Measurements from ENCODE around the gene ASTN1. TPM values are rescaled to one million over a fixed set of nuclear protein-coding genes. Genes with fewer than 3 reads are reported as not detected.

The ASTN1 gene
- total RNA-seq, 1 donor from 2014 or later: not detected

DNA sequence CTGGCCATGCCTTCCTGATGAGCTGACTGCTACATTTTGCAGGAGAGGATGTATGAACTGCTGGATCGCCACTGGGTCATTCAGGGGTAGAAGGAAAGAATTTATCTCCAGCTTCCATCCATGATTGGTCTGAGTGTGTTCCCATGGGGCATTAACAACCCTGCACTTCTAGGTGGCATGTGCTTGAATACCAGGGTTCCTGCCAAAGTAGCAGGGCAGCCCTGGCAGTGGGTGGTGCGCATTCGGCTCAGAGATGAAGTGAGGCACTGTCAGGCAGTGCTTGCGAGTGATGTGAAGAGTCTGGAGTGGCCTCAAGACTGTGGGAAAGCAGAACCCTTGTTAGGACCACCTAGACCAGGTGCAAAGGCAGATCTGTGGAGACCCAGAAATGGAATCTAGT lies 294.9 kb downstream of the ASTN1 start:
- no peak for ATAC-seq

- no peak for ATAC-seq
Measured at GRCh38 chr1:176866011-176866714, 298.3 kb downstream of the ASTN1 start.

DNA sequence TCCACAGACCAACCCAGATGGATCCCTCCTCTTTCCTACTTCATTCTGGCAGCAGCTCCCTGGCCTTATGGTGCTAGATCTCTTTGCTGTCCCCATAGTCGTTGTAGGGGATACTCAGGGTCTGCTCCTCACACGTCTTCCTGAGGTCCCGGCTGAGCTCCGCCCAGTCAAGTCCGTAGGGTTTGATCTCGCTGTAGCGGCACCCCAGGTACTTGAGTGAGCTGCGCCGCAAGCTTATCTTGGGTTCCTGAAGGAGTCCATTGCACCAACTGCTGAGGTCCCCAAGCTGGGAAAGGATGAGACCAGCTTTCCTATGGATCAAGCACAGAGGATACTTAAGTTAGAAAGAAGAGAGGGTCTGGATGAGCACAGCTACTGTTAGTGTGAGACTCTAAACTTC lies 300.3 kb downstream of the ASTN1 start:
- no peak for ATAC-seq

DNA sequence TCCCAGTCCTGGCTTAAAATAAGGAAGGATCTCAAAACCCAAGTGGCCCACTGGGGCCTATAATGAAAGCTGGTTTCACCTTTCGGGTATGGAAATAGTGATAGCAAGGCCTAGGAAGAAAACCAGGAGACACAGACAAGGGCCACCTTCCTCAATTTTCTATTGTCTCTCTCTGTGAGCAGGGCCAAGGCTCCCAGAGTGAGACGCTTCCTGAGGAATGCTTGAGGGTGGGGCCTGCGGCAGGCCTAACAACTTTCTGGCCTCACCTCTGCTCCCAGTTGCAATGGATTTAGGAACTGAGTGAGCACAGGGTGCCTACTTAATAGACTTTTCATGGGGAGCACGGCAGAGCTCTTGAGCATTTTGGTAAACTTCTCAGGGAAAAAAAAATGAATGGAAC lies 300.9 kb downstream of the ASTN1 start:
- ATAC-seq: no peak

- no peak for ATAC-seq
Measured at GRCh38 chr1:176858433-176858916, 306.0 kb downstream of the ASTN1 start.

- ATAC-seq: no peak
Measured at GRCh38 chr1:176857632-176858031, 306.9 kb downstream of the ASTN1 start.

DNA sequence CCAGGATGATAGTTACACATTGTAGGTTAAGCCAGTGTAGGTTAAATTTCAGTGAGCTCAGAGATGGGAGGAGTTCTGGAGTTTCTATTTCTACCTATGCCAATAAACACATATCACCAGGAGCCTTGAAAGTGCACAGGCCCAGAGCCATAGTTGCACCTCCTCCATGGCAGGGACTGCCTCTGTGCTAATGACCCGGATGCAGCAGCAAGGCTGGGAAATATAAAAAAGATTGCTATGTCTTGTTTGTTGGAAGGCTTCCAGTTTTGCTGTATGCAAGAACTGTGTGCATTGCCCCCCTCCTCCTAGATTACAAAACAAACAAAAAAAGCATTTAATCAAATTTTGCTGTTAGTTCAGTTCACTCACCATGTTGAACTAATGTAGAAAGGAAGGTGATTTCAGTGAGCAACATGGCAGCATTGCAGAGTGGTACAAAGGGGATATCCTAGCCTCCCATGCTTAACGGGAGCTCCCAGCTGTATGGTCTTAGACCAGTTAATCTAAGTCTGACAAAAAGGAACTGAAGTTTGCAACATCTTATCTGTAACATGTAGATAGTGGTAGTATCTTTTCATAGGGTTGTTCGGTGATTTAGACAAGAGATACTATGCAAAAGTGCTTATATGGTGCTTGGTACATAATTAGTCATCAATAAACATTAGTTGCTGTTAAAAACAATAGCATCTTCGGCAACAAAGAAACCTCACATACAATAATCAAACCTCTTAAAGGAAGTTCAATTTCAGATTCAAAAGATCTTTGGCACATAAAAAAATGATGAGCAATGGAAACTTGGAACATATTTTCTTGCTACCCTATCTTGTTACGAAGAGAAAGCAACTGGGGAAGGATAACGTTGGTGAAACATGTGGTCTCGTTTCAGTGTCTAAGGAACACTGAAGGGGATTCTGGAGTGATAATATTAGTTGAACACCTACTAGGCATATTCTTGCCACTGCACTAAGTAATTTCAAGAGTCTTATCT lies 309.5 kb downstream of the ASTN1 start:
- no peak for ATAC-seq

GRCh38 chr1:176854121-176854520 lies 310.4 kb downstream of the ASTN1 start:
- no peak for ATAC-seq

GRCh38 chr1:176853503-176853902 lies 311.0 kb downstream of the ASTN1 start:
- ATAC-seq: no peak

- ATAC-seq: no peak
Measured at GRCh38 chr1:176852124-176852523, 312.4 kb downstream of the ASTN1 start.

DNA sequence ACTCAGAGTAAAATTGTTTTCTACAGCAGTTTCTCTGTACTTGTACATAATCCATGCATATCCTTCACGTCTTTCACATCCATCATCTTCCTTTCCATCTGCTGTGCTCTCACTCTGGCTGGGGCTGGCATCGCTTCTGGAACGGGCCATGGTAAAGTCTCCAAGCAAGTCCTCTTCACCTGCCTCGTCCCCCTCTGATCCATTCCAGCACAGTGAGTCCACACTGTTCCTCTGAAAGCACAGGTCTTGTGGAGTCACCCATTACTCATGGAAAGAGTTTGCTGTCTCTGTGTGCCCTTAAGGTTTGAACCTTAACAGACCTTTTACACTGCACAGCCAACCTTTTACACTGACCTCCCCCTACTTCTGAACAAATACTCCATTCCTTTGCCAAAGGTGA lies 313.6 kb downstream of the ASTN1 start:
- ATAC-seq: no peak

DNA sequence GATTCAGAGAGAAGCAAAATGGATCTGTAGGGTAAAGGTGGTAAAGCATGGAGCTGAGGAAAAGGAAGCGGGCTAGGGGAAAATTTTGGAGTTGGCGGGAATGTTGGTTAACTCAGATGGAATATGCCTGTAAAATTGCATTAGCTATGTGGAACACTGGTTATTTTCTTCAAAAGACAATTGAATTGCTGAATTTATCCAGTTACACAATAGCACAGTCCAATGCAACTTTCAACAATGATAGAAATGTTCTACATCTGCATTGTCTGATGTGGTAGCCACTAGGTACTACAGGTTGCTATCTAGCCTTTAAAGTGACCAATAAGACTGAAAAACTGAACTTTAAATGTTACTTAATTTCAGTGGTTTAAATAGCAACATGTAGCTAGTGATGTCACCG lies 315.2 kb downstream of the ASTN1 start:
- no peak for ATAC-seq

DNA sequence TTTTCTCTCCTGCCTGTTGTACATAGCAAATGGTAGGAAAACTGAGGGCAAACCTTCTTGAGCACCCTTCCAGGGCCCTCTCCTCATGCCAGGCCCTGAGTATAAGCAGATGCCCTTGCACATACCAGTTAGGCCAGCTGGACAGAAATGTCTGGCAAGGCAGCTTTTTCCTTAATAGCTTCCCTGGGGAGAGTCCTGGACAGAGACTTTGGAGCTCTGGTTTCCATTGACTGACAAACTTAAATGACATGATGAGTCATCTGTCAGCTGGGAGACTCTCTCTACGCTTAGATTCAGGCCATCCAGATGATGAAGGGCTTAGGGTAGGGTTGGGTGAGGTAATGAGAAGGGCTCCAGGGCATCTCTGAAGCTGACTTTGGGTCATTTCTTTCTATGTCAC lies 317.5 kb downstream of the ASTN1 start:
- ATAC-seq: no peak

DNA sequence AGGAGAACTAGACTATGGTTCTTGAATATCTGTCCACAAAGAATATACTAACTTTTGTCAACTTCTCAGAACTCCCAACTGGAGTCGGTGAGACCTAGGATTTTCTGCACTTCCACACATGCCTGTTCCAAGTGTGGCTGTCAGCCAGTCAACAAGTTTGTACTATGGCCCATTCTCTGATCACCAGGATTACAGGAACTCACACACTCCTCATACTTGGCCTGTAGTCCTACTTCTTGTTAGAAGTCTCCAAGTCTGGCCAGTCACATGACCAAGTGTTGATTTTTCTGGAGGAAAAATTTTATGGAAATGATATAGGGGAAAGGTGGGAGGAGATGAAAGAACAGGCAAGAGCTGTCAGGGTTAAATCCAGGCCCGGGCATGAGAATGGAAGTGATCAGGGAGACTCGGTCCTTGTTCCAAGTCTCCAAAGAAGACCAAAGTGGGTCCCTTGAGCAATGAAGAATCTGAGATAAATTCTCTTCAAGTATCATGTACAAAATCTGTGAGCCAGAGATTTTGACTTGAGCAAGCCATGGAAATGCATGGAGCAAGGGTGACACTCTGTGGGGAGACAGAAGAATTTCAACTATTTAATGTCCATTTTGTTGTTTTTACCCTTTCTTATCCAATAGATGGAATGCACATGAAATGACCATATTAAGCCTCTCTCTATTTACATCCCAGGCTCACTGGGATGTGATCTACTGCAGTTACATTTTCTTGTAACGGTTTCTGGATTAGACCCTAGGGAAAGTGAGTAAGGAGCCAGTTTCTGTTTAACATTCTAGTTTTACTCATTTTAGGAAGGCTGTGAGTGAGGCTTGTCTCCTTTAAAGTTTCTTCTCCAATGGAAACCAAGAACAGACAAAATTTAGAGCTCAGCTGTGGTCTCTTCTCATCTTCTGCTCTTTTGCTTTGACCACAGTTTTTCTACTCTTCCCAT lies 320.9 kb downstream of the ASTN1 start:
- no peak for ATAC-seq

- no peak for ATAC-seq
Measured at GRCh38 chr1:176841238-176841637, 323.3 kb downstream of the ASTN1 start.

DNA sequence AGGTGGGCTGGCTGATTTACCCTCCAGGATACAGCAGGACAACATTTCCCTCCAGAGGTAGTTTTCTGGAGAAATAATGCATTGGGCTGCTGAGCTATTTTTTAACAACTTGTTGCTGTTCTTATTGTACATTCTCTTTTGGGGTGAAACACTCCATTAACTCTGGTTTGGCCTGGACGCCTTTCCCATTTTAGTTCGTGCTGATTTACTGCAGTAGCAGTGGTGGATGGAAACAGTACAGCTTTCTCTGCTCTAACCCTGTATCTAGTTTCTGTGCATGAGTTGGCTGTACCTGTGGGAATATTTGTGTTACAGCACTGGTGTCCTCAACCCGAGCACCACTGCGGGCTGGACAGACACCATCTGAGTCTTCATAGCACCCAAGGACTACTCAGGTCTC lies 325.3 kb downstream of the ASTN1 start:
- no peak for ATAC-seq

DNA sequence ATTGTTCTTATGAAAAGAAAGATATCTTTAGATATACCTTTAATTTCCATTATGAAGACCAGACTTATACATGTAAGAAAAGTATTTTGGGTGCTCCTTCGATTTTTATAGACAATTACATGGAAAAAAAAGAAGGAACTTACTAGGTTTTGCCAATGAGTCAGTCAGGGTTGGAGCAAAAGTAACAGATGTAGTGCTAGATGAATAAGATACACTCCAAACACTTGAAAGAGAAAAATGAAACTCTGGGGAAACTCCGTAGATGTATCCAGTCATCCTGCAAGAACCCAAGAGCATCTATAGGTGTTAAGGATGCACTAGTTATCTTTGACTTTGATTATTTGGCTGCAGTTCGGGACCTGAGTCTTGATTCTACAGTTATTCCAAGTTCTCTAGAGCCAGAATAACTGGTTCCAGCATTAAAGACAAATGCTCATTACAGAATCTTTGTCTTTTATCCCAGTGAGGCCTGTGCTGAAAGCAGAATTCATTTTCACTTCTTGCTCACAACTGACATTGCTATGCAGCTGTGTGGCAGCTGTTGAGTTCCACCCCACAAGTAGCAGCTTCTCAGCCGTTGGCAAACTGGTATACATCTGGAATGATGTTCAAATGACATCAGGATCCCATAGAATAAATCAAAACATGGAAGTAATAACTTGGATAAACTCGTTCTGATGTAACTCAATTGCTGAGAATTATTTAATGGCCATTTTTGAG lies 326.1 kb downstream of the ASTN1 start:
- ATAC-seq: no peak

GRCh38 chr1:176837708-176838107 lies 326.8 kb downstream of the ASTN1 start:
- ATAC-seq: no peak

DNA sequence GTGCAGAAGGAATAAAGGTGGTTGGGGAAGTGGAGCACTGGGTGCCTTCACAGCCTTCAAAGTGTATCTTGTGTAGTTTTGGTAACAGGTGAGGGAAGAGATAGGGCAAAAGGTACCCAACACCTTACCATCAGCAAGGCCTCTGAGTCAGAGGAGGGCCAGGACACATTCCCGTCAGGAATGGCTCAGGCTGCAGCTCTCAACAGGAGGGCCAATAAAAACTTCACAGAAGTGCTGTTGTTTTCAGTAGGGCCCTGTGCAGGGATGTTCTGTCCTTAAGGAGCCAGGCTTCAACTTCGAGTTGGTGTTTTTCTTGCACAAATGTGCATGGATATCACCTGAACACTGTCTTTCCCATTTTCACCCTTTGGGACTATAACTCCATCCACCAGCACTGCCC lies 333.4 kb downstream of the ASTN1 start:
- no peak for ATAC-seq

DNA sequence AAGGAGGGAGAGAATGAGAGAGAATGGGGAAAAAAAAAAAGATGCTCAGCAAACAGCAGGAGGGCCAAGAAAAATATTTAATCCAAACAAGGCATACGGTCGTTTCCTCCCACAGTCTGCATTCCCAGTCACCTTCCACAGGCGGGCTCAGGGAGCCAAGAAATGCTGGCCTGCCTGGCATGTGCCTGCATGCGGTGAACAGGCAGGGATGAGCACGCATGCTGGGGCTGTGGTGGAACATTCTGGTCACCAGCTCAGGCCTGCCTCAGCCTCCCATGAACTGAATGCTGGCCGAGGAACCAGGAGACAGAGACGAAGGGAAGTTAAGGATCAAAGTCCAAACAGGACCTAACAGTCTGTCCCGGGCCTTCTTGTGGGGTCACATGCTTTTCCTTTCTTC lies 335.3 kb downstream of the ASTN1 start:
- ATAC-seq: no peak

- ATAC-seq: no peak
Measured at GRCh38 chr1:176826265-176826664, 338.2 kb downstream of the ASTN1 start.

Measured in esophagus mucosa (tissue), 1 donor.